A549 (cell line): ENCODE data around the gene DLGAP1. TPM values are rescaled to one million over a fixed set of nuclear protein-coding genes. Genes with fewer than 3 reads are reported as not detected.

ENCODE experiments used
- ATAC-seq, 2 experiments: fragments of 200-7000 bp in 1 of 2; fragments of >200 bp in 1 of 2; cut with Nextera tagmentation in 1 of 2; cut with Tn5 transposase in 1 of 2; 3 replicates each; pipeline versions ENCODE4 v1.8.0 to v1.9.1; 2018 to 2020; ENCODE audit warnings: mild to moderate bottlenecking in 1 of 2, moderate library complexity in 1 of 2
- CTCF ChIA-PET: fragments of 300-600 bp; sonication (Branson Sonifier 250); formaldehyde crosslinking; extraction: SDS; loops from one replicate; lab custom pipeline; 2021; ENCODE audit warnings: antibody characterized with exemption, inconsistent platforms; lab: Yijun Ruan, JAX
- POLR2A ChIA-PET: fragments of 350-600 bp; formaldehyde crosslinking; extraction: SDS; loops from one replicate; lab custom pipeline; 2021; ENCODE audit warnings: antibody characterized with exemption, inconsistent platforms; lab: Yijun Ruan, JAX
- DNase-seq, 2 experiments: peaks; one replicate each; pipeline versions ENCODE4 v3.0.0 to v3.0.0-alpha.2; 2011 to 2016; ENCODE audit warnings: low read depth in 1 of 2, low spot score in 1 of 2
- FAIRE-seq: peaks from 2 replicates; lab custom pipeline; 2011; peaks lifted over from hg19 to GRCh38; lab: Jason Lieb, UNC
- H3K27ac ChIP-seq, 2 experiments: fragments of >200 bp; sonication (Bioruptor Twin); formaldehyde crosslinking; 3 replicates each; pipeline ENCODE4 v1.5.1; 2016 to 2017
- H3K4me1 ChIP-seq: fragments of >200 bp; sonication (Bioruptor Twin); formaldehyde crosslinking; 3 replicates; pipeline ENCODE4 v1.6.1; 2016
- H3K4me2 ChIP-seq: fragments of >200 bp; sonication (Bioruptor Twin); formaldehyde crosslinking; 3 replicates; pipeline ENCODE4 v1.6.1; 2016
- H3K4me3 ChIP-seq: fragments of >200 bp; sonication (Bioruptor Twin); formaldehyde crosslinking; 3 replicates; pipeline ENCODE4 v1.5.1; 2016
- H3K9me3 ChIP-seq: fragments of >200 bp; sonication (Bioruptor Twin); formaldehyde crosslinking; 3 replicates; pipeline ENCODE4 v1.6.1; 2016
- EHF ChIP-seq: fragments of 250-450 bp; sonication (Bioruptor Pico); IDR thresholded peaks from 2 replicates; pipeline ENCODE4 v1.5.0; 2020; ENCODE audit warnings: mild to moderate bottlenecking
- EP300 ChIP-seq, 2 experiments: fragments of >200 bp; sonication (Bioruptor Twin); formaldehyde crosslinking; IDR thresholded peaks; 2 replicates in 1 of 2; 3 replicates in 1 of 2; pipeline ENCODE4 v1.6.1; 2016 to 2017
- ESRRA ChIP-seq: fragments of 150-350 bp; IDR thresholded peaks from 2 replicates; pipeline ENCODE4 v1.6.1; 2014; ENCODE audit warnings: mild to moderate bottlenecking, low read length, borderline replicate concordance
- FOSB ChIP-seq: fragments of 250-450 bp; sonication (Bioruptor Pico); IDR thresholded peaks from 2 replicates; pipeline ENCODE4 v1.5.0; 2020; ENCODE audit warnings: mild to moderate bottlenecking, moderate library complexity
- FOXS1 ChIP-seq: fragments of 250-450 bp; sonication (Bioruptor Pico); IDR thresholded peaks from 2 replicates; pipeline ENCODE4 v1.5.0; 2020; ENCODE audit warnings: mild to moderate bottlenecking, moderate library complexity
- HDAC2 ChIP-seq: fragments of 200-600 bp; sonication (generic); IDR thresholded peaks from 2 replicates; pipeline ENCODE4 v1.6.1; 2016
- HEYL ChIP-seq: fragments of 250-450 bp; sonication (Bioruptor Pico); IDR thresholded peaks from 2 replicates; pipeline ENCODE4 v1.8.0; 2021; ENCODE audit warnings: mild to moderate bottlenecking, moderate library complexity
- HOXB5 ChIP-seq: fragments of 250-450 bp; sonication (Bioruptor Pico); IDR thresholded peaks from 2 replicates; pipeline ENCODE4 v1.5.0; 2020; ENCODE audit warnings: mild to moderate bottlenecking, moderate library complexity
- JUNB ChIP-seq: fragments of >200 bp; sonication (Bioruptor Twin); formaldehyde crosslinking; IDR thresholded peaks from 2 replicates; pipeline ENCODE4 v1.6.1; 2016
- KDM1A ChIP-seq: fragments of 200-600 bp; sonication (generic); IDR thresholded peaks from 2 replicates; pipeline ENCODE4 v1.6.1; 2016; ENCODE audit warnings: low read depth, mild to moderate bottlenecking
- KDM5A ChIP-seq: fragments of 200-600 bp; sonication (generic); IDR thresholded peaks from 2 replicates; pipeline ENCODE4 v1.6.1; 2016; ENCODE audit warnings: antibody characterized with exemption, mild to moderate bottlenecking
- POLR2A ChIP-seq: IDR thresholded peaks from 2 replicates; pipeline ENCODE4 v1.6.1; 2012; ENCODE audit warnings: mild to moderate bottlenecking, low read length
- RARB ChIP-seq: fragments of 250-450 bp; sonication (Bioruptor Pico); IDR thresholded peaks from 2 replicates; pipeline ENCODE4 v1.8.0; 2021; ENCODE audit warnings: mild to moderate bottlenecking, moderate library complexity
- SMC3 ChIP-seq: fragments of >200 bp; sonication (Bioruptor Twin); formaldehyde crosslinking; IDR thresholded peaks from 3 replicates; pipeline ENCODE4 v1.6.1; 2018; ENCODE audit warnings: inconsistent platforms
- SREBF2 ChIP-seq: fragments of 450-650 bp; IDR thresholded peaks from 2 replicates; pipeline ENCODE4 v1.6.1; 2014; ENCODE audit warnings: mild to moderate bottlenecking, moderate library complexity
- ZNF302 ChIP-seq: fragments of 250-450 bp; sonication (Bioruptor Pico); IDR thresholded peaks from 2 replicates; pipeline ENCODE4 v1.9.0; 2021; ENCODE audit warnings: inconsistent platforms, mild to moderate bottlenecking, moderate library complexity
- ZSCAN20 ChIP-seq: fragments of 250-450 bp; sonication (Bioruptor Pico); IDR thresholded peaks from 2 replicates; pipeline ENCODE4 v1.8.0; 2022; ENCODE audit warnings: mild to moderate bottlenecking, moderate library complexity
- WGBS: methylation state at CpG from one replicate; pipeline ENCODE4 v1.1.6; 2017; ENCODE audit errors: missing lambda C conversion rate; 5-methylcytosine and 5-hydroxymethylcytosine counted together
- polyA plus RNA-seq, 4 experiments: library from polyadenylated mRNA; depleted of rRNA in 3 of 4; stranded (reverse); fragments of >200 nt; fragmentation: RNase III in 1 of 4; extraction: RNeasy Plus Mini Kit Qiagen cat#74134 plus additional on column Dnase treatment in 1 of 4; gene quantifications; 2 replicates in 3 of 4; 3 replicates in 1 of 4; pipeline ENCODE4 v1.2.3, GENCODE V29; 2011 to 2017
- TF ChIP-seq, protein P1 (sequence below): fragments of 250-450 bp; sonication (Bioruptor Pico); IDR thresholded peaks from 2 replicates; pipeline ENCODE4 v1.5.0; 2021; ENCODE audit warnings: mild to moderate bottlenecking, moderate library complexity, borderline replicate concordance
- TF ChIP-seq, protein P2 (sequence below): fragments of >200 bp; sonication (Bioruptor Twin); formaldehyde crosslinking; IDR thresholded peaks from 3 replicates; pipeline ENCODE4 v1.6.1; 2016
- TF ChIP-seq, protein P3 (sequence below): fragments of 450-650 bp; IDR thresholded peaks from 2 replicates; pipeline ENCODE4 v1.6.1; 2014; ENCODE audit warnings: antibody characterized with exemption
- TF ChIP-seq, protein P4 (sequence below): IDR thresholded peaks from 2 replicates; pipeline ENCODE4 v1.6.1; 2012; ENCODE audit warnings: low read depth, borderline replicate concordance
- TF ChIP-seq, protein P5 (sequence below): fragments of >200 bp; sonication (Bioruptor Twin); formaldehyde crosslinking; IDR thresholded peaks from 3 replicates; pipeline ENCODE4 v1.5.1; 2016
- TF ChIP-seq, protein P6 (sequence below): fragments of 250-450 bp; sonication (Bioruptor Pico); IDR thresholded peaks from 2 replicates; pipeline ENCODE4 v1.5.0; 2020; ENCODE audit warnings: low read depth, mild to moderate bottlenecking, moderate library complexity

Gene DLGAP1
- polyA plus RNA-seq, 2 of the 4 experiments (the other 2 are of a cell fraction) = 0.04 to 0.12 TPM

DNA sequence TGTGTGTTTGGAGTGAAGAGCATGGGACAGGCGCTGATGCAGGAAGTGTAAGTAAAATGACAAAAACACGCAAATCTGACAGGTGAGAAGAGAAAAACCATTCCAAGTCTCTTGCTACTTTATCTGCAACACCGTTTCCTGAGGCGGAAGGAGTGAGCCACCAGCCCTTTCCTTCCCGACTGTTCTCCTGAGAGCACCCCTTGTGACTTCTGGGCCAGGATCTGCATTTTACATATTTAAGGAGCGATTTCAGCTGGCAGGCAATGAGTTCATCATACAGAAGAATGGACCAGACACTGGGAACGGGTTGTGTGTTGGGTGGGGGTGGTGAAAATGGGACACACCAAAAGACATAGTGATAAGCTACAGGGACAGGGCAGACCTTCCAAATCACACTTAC lies 727.8 kb downstream of the DLGAP1 start:
- H3K4me3 ChIP-seq = no peak overlapping the region
- H3K4me2 ChIP-seq = no peak overlapping the region
- POLR2A ChIA-PET = no interaction called here
- TF ChIP-seq JUNB (no peak), KDM5A (no peak), ESRRA (no peak), HDAC2 (no peak), EHF (CRISPR knock-in tag) (no peak), HOXB5 (CRISPR knock-in tag) (no peak), FOSB (CRISPR knock-in tag) (no peak)
- TF ChIP-seq, protein P1, sequence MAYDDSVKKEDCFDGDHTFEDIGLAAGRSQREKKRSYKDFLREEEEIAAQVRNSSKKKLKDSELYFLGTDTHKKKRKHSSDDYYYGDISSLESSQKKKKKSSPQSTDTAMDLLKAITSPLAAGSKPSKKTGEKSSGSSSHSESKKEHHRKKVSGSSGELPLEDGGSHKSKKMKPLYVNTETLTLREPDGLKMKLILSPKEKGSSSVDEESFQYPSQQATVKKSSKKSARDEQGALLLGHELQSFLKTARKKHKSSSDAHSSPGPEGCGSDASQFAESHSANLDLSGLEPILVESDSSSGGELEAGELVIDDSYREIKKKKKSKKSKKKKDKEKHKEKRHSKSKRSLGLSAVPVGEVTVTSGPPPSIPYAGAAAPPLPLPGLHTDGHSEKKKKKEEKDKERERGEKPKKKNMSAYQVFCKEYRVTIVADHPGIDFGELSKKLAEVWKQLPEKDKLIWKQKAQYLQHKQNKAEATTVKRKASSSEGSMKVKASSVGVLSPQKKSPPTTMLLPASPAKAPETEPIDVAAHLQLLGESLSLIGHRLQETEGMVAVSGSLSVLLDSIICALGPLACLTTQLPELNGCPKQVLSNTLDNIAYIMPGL (CRISPR knock-in tag) = no peak
- TF ChIP-seq, protein P2, sequence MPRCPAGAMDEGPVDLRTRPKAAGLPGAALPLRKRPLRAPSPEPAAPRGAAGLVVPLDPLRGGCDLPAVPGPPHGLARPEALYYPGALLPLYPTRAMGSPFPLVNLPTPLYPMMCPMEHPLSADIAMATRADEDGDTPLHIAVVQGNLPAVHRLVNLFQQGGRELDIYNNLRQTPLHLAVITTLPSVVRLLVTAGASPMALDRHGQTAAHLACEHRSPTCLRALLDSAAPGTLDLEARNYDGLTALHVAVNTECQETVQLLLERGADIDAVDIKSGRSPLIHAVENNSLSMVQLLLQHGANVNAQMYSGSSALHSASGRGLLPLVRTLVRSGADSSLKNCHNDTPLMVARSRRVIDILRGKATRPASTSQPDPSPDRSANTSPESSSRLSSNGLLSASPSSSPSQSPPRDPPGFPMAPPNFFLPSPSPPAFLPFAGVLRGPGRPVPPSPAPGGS = no peak
- CTCF ChIA-PET = no interaction called here
- H3K9me3 ChIP-seq = no peaks in the 10 kb centered on the region
- no peak overlapping the region for H3K27ac ChIP-seq
- ATAC-seq (no peak), FAIRE-seq (no peak), DNase-seq (no peak)
- WGBS = 82% methylated on average over 7 of the region's 7 CpGs
- peaks cover 21% of the 10 kb centered on the region for H3K4me1 ChIP-seq

DNA sequence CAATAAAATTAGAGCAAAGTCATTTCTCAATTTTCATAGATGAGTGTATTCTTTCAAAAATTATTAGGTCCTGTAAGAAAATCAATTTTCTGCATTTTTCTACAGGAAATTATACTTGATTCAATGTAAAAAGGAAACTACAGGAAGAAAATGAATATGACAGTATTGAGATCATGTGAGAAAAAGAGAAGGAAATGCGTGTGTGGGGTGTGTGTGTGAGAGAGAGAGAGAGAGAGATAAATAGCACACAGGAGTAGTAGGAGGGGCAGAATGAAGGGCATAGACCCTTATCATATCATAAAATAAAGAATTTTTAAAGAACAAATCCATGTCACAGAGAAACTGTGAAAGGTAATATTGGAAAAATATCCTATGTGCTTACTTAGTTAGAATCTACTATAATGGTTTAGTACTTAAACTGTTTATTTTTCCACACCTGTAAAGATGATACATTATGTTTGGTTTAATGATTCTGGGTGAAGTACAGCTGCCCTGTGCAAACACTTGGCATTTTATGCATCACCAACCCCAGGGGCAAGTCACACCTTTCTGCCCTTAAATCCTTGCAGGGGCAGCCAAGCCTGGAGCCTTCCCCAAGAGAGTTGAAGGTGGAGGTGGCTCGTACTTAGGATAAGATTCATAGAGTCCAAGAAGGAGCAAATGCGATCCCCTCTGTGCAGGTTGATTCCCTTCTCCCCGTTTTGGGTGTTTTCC lies 728.7 kb downstream of the DLGAP1 start:
- Histone ChIP-seq H3K4me2 (no peak overlapping the region), H3K4me3 (no peak overlapping the region), H3K9me3 (no peaks in the 10 kb centered on the region), H3K4me1 (peaks cover 28% of the 10 kb centered on the region), H3K27ac (no peak overlapping the region)
- POLR2A ChIA-PET = no interaction called here
- ATAC-seq (no peak), DNase-seq (no peak), FAIRE-seq (no peak)
- WGBS = 52% methylated on average over 4 of the region's 4 CpGs
- TF ChIP-seq EP300 (IDR thresholded peaks at IDR 0.05) (no peak), SMC3 (no peak), HEYL (CRISPR knock-in tag) (no peak), EHF (CRISPR knock-in tag) (no peak), FOXS1 (CRISPR knock-in tag) (no peak), ZSCAN20 (CRISPR knock-in tag) (no peak), RARB (no peak), SREBF2 (no peak), POLR2A (no peak), ZNF302 (CRISPR knock-in tag) (no peak), KDM1A (no peak)
- TF ChIP-seq, protein P3, sequence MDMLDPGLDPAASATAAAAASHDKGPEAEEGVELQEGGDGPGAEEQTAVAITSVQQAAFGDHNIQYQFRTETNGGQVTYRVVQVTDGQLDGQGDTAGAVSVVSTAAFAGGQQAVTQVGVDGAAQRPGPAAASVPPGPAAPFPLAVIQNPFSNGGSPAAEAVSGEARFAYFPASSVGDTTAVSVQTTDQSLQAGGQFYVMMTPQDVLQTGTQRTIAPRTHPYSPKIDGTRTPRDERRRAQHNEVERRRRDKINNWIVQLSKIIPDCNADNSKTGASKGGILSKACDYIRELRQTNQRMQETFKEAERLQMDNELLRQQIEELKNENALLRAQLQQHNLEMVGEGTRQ = no peak
- TF ChIP-seq, protein P4, sequence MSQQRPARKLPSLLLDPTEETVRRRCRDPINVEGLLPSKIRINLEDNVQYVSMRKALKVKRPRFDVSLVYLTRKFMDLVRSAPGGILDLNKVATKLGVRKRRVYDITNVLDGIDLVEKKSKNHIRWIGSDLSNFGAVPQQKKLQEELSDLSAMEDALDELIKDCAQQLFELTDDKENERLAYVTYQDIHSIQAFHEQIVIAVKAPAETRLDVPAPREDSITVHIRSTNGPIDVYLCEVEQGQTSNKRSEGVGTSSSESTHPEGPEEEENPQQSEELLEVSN = no peak
- TF ChIP-seq, protein P5, sequence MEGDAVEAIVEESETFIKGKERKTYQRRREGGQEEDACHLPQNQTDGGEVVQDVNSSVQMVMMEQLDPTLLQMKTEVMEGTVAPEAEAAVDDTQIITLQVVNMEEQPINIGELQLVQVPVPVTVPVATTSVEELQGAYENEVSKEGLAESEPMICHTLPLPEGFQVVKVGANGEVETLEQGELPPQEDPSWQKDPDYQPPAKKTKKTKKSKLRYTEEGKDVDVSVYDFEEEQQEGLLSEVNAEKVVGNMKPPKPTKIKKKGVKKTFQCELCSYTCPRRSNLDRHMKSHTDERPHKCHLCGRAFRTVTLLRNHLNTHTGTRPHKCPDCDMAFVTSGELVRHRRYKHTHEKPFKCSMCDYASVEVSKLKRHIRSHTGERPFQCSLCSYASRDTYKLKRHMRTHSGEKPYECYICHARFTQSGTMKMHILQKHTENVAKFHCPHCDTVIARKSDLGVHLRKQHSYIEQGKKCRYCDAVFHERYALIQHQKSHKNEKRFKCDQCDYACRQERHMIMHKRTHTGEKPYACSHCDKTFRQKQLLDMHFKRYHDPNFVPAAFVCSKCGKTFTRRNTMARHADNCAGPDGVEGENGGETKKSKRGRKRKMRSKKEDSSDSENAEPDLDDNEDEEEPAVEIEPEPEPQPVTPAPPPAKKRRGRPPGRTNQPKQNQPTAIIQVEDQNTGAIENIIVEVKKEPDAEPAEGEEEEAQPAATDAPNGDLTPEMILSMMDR = no peak
- TF ChIP-seq, protein P6, sequence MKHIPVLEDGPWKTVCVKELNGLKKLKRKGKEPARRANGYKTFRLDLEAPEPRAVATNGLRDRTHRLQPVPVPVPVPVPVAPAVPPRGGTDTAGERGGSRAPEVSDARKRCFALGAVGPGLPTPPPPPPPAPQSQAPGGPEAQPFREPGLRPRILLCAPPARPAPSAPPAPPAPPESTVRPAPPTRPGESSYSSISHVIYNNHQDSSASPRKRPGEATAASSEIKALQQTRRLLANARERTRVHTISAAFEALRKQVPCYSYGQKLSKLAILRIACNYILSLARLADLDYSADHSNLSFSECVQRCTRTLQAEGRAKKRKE (CRISPR knock-in tag) = no peak
- TF ChIP-seq, protein P1 (CRISPR knock-in tag) = no peak
- CTCF ChIA-PET = no interaction called here
